GM19025 (cell line): Measurements from ENCODE around the gene DLG1.
"Not testable (repeated sequence)": the region's sequence is repeated elsewhere in the genome, so short reads cannot be mapped to it uniquely, and the experiment has no call there.

Experiments
- ATAC-seq: cut with Tn5 transposase; IDR thresholded peaks from one replicate; pipeline ENCODE4 v1.9.1; 2021; ENCODE audit warnings: mild to moderate bottlenecking, low read depth, moderate library complexity; ENCODE audit not compliant: unreplicated experiment

Gene DLG1

GRCh38 chr3:197292648-197293047 is 5.8 kb downstream of the DLG1 start:
- no peak for ATAC-seq

GRCh38 chr3:197292083-197292646 is 6.2 kb downstream of the DLG1 start:
- ATAC-seq = no peak

DNA sequence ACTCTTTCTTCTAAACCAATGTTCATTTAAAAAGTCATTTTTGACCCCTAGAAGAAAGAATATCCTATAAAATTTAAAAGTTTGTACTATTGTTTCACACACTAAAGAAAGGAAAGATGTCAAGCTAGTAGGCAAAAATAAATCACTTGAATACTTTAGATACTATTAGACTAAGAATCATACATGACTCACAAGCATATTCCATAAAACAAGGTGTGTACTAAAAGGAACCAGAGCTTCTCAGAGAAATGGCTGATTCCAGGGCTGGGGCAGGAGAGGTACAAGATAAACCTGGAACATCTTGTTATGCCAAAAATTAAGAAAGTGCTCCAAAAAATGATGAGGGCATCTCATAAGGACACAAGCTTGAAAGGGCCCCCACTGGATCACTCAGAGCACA is 8.7 kb downstream of the DLG1 start:
- no peak for ATAC-seq

GRCh38 chr3:197286678-197287077 is 11.7 kb downstream of the DLG1 start:
- no peak for ATAC-seq

- no peak for ATAC-seq
Measured at GRCh38 chr3:197285557-197285956, 12.9 kb downstream of the DLG1 start.

- no peak for ATAC-seq
Measured at GRCh38 chr3:197283045-197283444, 15.4 kb downstream of the DLG1 start.

DNA sequence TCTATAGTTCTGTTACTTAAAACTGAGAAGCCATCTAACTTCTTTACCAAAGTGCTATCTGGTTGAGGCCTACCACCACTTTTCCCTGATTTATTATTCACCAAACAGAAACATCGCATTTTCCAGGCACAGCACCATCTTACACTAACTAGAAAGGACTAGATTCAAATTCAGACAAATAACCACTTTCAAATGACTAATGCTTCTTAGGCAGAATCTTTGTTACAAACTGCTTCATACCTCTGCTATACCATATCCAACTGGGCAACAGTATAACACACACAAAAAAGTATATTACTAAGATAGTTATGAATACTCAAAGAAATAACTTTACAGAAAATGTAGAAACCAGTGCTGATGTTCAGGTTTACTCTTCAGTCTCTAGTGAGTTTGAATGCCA is 16.6 kb downstream of the DLG1 start:
- ATAC-seq = no peak

DNA sequence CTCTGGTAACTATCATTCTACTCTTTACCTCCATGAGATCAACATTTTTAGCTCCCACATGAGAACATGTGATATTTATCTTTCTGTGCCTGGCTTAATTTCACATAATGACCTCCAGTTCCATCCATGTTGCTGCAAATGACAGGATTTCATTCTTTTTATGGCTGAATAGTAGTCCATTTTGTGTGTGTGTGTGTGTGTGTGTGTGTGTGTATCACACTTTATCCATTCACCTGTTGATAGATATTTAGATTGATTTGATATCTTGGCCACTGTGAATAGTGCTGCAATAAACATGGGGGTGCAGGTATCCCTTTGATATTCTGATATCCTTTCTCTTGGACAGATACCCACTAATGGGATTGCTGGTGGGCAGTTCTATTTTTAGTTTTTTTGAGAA is 18.3 kb downstream of the DLG1 start:
- ATAC-seq = no peak

DNA sequence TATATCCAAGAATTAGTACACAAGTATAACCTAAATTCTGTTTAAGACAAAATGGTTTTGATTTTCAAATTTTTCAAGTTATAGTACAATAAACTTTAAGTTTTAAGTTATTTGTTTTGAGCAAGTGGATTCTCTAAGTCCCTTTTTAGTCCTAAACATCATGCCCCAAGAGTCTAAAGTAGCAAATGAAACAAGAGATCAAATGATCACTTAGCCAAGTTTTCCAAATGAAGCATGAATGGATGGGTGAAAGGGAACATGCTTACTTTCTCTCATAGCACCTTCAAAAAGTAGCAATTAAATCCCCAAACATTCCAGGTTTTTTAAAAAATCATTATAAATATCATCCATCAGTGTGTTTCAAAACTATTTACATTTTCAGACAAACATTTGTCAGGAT is 19.5 kb downstream of the DLG1 start:
- no peak for ATAC-seq

DNA sequence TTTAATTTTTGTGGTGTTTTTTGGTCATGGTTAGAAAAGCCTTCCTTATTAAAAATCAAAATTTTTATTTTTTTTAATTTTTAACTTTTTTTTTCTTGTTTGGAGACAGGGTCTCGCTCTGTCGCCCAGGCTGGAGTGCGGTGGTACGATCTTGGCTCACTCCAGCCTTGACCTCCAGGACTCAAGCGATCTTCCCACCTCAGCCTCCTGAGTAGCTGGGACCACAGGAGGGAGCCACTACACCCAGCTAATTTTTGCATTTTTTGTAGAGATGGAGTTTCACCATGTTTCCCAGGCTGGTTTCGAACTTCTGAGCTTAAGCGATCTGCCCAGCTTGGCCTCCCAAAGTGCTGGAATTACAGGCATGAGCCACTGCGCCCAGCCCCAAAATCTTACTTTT is 21.6 kb downstream of the DLG1 start:
- ATAC-seq = not testable (repeated sequence)

GRCh38 chr3:197270558-197271317 is 27.7 kb downstream of the DLG1 start:
- no peak for ATAC-seq

- ATAC-seq = no peak
Measured at GRCh38 chr3:197269024-197269423, 29.4 kb downstream of the DLG1 start.

- no peak for ATAC-seq
Measured at GRCh38 chr3:197268294-197268693, 30.1 kb downstream of the DLG1 start.

GRCh38 chr3:197266331-197266730 is 32.1 kb downstream of the DLG1 start:
- no peak for ATAC-seq

GRCh38 chr3:197262709-197263108 is 35.7 kb downstream of the DLG1 start:
- ATAC-seq = no peak

DNA sequence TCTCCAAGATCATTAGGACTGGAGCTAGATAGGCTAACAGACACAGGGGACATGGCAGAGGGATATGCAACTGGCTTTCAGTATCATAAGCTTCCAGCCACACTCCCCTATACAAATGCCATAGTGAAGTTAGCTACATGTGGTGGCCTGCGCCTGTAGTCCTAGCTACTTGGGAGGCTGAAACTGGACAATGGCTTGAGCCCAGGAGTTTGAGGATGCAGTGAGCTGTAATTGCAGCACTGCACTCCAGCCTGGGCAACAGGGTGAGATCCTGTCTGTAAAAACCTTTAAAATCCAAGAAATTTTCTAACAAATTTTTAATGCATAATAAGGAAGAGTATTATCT is 37.3 kb downstream of the DLG1 start:
- no peak for ATAC-seq

DNA sequence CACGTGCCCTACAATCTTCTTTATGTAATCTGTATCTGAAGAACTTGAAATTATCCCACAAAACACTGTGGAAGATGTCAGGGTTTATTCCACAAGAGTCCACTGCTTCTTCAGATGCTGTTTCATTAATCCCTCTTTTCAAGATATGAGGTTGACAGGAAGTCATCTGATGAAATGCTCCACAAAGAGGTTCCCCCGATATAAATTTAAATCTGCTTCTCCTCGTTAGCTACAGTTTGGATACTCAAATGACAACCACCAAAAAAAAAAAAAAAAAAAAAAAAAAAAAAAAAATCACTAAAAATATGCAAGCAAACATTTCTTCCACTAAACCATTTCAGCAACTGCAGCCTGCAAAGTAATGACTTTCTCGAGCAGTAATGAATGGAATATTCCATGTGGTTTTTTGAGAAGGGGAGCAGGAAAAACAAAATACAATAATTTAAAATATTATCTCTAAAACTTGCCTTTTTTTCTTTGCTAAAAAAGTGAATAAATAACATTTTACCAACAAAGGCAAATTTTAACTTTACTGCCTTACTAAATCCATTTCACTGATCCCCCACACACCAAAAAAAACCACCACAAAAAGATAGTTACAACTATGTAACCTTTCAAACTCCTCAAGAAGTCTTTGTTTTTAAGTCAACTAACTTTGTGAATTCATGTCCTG is 37.8 kb downstream of the DLG1 start:
- no peak for ATAC-seq

GRCh38 chr3:197259096-197259495 is 39.3 kb downstream of the DLG1 start:
- ATAC-seq = no peak

DNA sequence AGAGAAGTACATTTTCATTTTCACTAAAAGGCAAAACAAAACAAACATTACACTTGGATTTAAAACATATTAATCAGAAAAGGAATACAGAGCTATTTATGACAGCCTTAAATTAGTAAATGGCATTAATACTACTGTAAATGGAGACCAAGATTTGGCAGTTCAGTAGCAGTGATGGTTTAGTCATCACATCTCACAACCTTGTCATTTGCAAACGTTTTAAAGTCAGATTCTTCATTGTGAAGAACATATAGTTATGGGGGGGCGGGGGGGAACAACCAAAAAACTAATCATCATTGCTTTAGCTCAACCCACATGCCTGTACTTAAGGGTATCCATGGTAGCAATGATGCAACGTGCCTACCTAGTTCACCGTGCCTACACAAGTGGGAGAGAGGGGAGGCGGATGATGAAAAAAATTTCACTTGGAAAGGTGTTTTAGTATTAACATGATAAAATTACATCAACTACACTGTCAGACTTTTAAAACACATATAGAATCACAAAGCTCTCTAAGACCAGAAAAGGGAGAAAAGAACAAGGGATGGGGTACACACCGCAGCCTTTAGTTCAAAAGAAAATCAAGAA is 40.1 kb downstream of the DLG1 start:
- no peak for ATAC-seq

DNA sequence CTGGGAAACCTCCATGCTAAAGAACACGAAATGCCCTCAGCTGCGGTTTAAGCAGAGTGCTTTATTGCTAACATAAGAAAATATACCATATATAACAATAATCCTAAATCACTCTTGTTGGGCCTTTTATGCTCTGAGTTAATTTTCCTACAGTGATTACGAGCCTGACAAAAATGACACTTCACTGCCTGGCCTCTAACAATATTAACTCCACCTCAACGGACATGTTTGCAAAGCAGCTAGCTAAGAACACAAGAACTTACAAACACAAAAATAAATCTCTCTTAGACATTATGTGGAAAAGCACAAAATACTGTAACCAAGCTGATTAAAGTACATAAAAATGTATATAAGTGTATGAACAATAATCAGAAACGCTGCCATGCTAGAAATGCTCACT is 40.7 kb downstream of the DLG1 start:
- ATAC-seq = no peak

DNA sequence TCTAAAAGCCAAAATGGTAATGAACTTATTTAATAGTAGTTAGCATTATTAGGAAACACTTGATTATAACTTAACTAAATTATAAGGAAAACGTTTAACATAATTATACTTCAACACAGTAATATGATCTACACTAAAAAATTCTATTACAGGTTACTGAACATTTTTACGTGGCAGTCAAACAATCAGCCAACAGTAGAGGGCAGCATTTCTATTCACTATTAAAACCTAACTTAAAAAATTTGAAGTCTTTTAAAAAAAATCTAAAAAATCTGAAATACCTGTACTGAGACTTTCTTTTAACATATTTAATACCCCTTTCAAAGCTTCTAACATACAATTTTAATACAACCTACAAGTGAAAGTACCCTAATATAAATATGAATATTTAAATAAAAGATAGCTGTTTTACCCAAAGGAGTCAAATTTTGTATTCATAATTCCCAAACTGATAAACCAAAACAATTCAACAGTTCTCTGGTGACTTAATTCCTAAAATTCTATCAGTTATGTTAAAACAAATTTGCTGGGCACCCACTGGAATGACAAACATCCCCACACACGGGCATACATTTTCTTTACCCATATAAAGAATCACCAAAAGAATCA is 41.5 kb downstream of the DLG1 start:
- no peak for ATAC-seq
